GM12878 (cell line): ENCODE measurements around the gene BSPRY. TPM values are rescaled to one million over a fixed set of nuclear protein-coding genes. Genes with fewer than 3 reads are reported as not detected.

ENCODE experiments used
- ATF3 ChIP-seq: IDR thresholded peaks from 2 replicates; pipeline ENCODE4 v1.6.1; 2011; ENCODE audit warnings: low read depth, mild to moderate bottlenecking, low read length, moderate library complexity, borderline replicate concordance; ENCODE audit errors: extremely low read depth
- BCLAF1 ChIP-seq: fragments of 450-650 bp; IDR thresholded peaks from 2 replicates; pipeline ENCODE4 v1.6.1; 2017; ENCODE audit warnings: antibody characterized with exemption, mild to moderate bottlenecking, moderate library complexity
- EED ChIP-seq: sonication (generic); IDR thresholded peaks from 2 replicates; pipeline ENCODE4 v1.6.1; 2016; ENCODE audit warnings: antibody characterized with exemption, low read depth
- EGR1 ChIP-seq, 2 experiments: IDR thresholded peaks; 1 replicate in 1 of 2; 2 replicates in 1 of 2; pipeline ENCODE4 v1.6.1; 2011 to 2012; ENCODE audit warnings: low read depth in 2 of 2, low read length in 2 of 2, borderline replicate concordance in 1 of 2, mild to moderate bottlenecking in 1 of 2, moderate library complexity in 1 of 2
- ELK1 ChIP-seq: IDR thresholded peaks from 2 replicates; pipeline ENCODE4 v1.6.1; 2012; ENCODE audit warnings: low read depth, low read length, improper control_type of control experiment
- FOXM1 ChIP-seq: IDR thresholded peaks from 2 replicates; pipeline ENCODE4 v1.6.1; 2012; ENCODE audit warnings: low read depth, mild to moderate bottlenecking, inconsistent platforms, low read length, moderate library complexity
- GATAD2B ChIP-seq: fragments of 450-650 bp; conservative IDR thresholded peaks from 2 replicates; pipeline ENCODE4 v1.6.1; 2017; ENCODE audit warnings: low read depth, mild to moderate bottlenecking, moderate library complexity
- KLF5 ChIP-seq: fragments of 450-650 bp; IDR thresholded peaks from 2 replicates; pipeline ENCODE4 v1.6.1; 2014; ENCODE audit warnings: mild to moderate bottlenecking; ENCODE audit not compliant: partially characterized antibody
- LARP7 ChIP-seq: fragments of 450-650 bp; IDR thresholded peaks from 2 replicates; pipeline ENCODE4 v1.6.1; 2017; ENCODE audit warnings: mild to moderate bottlenecking
- MXI1 ChIP-seq: fragments of 150-350 bp; IDR thresholded peaks from 2 replicates; pipeline ENCODE4 v1.6.1; 2011; ENCODE audit warnings: low read depth, mild to moderate bottlenecking, inconsistent platforms, low read length, improper control_type of control experiment
- MYC ChIP-seq: IDR thresholded peaks from 2 replicates; pipeline ENCODE4 v1.6.1; 2011; ENCODE audit warnings: mild to moderate bottlenecking, low read length, moderate library complexity, inconsistent platforms; ENCODE audit not compliant: insufficient read depth, insufficient replicate concordance, insufficient read length, severe bottlenecking
- NBN ChIP-seq: fragments of 450-650 bp; IDR thresholded peaks from 2 replicates; pipeline ENCODE4 v1.6.1; 2016
- NKRF ChIP-seq: fragments of 450-650 bp; conservative IDR thresholded peaks from 2 replicates; pipeline ENCODE4 v1.6.1; 2017; ENCODE audit warnings: mild to moderate bottlenecking, moderate library complexity
- NRF1 ChIP-seq: conservative IDR thresholded peaks from 2 replicates; pipeline ENCODE4 v1.6.1; 2011; ENCODE audit warnings: mild to moderate bottlenecking, low read depth, low read length, improper control_type of control experiment
- POLR2A ChIP-seq: IDR thresholded peaks from 2 replicates; pipeline ENCODE4 v1.6.1; 2011; ENCODE audit warnings: low read depth, mild to moderate bottlenecking, low read length
- RFX5 ChIP-seq: IDR thresholded peaks from 2 replicates; pipeline ENCODE4 v1.6.1; 2011; ENCODE audit warnings: low read depth, low read length, improper control_type of control experiment
- YY1 ChIP-seq: IDR thresholded peaks from 2 replicates; pipeline ENCODE4 v1.6.1; 2011; ENCODE audit warnings: low read depth, mild to moderate bottlenecking, low read length
- ZBED1 ChIP-seq: IDR thresholded peaks from 2 replicates; pipeline ENCODE4 v1.6.1; 2016; ENCODE audit warnings: borderline replicate concordance
- ZBTB33 ChIP-seq: fragments of 450-650 bp; IDR thresholded peaks from 2 replicates; pipeline ENCODE4 v1.6.1; 2017; ENCODE audit warnings: mild to moderate bottlenecking
- ZNF24 ChIP-seq: fragments of 450-650 bp; IDR thresholded peaks from 2 replicates; pipeline ENCODE4 v1.6.1; 2017; ENCODE audit warnings: antibody characterized with exemption, mild to moderate bottlenecking
- ZNF384 ChIP-seq: IDR thresholded peaks from 2 replicates; pipeline ENCODE4 v1.6.1; 2012; ENCODE audit warnings: low read depth, mild to moderate bottlenecking, low read length, improper control_type of control experiment, borderline replicate concordance
- ZSCAN29 ChIP-seq: fragments of 450-650 bp; IDR thresholded peaks from 2 replicates; pipeline ENCODE4 v1.6.1; 2017; ENCODE audit warnings: mild to moderate bottlenecking, moderate library complexity
- polyA plus RNA-seq, 11 experiments: library from polyadenylated mRNA; depleted of rRNA in 4 of 11; unstranded in 6 of 11; stranded (reverse) in 5 of 11; fragments of >200 nt; fragmentation: Nextera tagmentation in 4 of 11; fragmentation: Illumina TruSeq in 1 of 11; extraction: Ambion mirVana in 4 of 11; extraction: Trizol in 1 of 11; gene quantifications; 1 replicate in 1 of 11; 2 replicates in 10 of 11; pipeline versions ENCODE4 v1.2.1 to v1.2.3, GENCODE V29; 2011 to 2016; ENCODE audit warnings: inconsistent platforms in 2 of 11, missing spikeins in 2 of 11, low read depth in 1 of 11
- total RNA-seq, 4 experiments: library from RNA; depleted of rRNA in 3 of 4; stranded (reverse); fragments of >200 nt in 3 of 4; fragmentation: Illumina TruSeq in 1 of 4; extraction: Trizol in 1 of 4; gene quantifications; 2 replicates each; pipeline versions ENCODE4 v1.2.1 to v1.2.3, GENCODE V29; 2013 to 2021

The BSPRY gene
- total and polyA plus RNA-seq, 10 of the 15 experiments (the other 5 are each of a cell fraction or from before 2014, with no cell fraction given), result 0.45 to 6.3 (median 4.1) TPM

- TF ChIP-seq YY1 (peak; percentile 39; the same call in 1 of the 2 replicates), ELK1 (peak; percentile 46; the same call in 1 of the 2 replicates), BCLAF1 (no peak), ZSCAN29 (no peak), KLF5 (peak; percentile 41), RFX5 (no peak), EED (peak; percentile 53; the same call in 1 of the 2 replicates), ATF3 (no peak), NKRF (peak; percentile 87), GATAD2B (peak; percentile 85), ZBED1 (no peak), MYC (no peak), LARP7 (peak; percentile 54; the same call in 1 of the 2 replicates), FOXM1 (no peak), MXI1 (0 out of 2 replicates have a peak, but pooled peaks have one; percentile 18), EGR1 (IDR thresholded peaks at IDR 0.05; ENCODE audit: borderline replicate concordance in 1 of 2, low read depth in 2 of 2, low read length in 2 of 2) (peak in 1 of 2 experiments; percentile 69; a peak in 2 of 3 replicates), ZNF24 (no peak), POLR2A (peak; percentile 80), ZNF384 (no peak), NRF1 (peak; percentile 34; the same call in 1 of the 2 replicates), NBN (0 out of 2 replicates have a peak, but pooled peaks have one; percentile 63), ZBTB33 (no peak)
Measured at GRCh38 chr9:113401027-113401792, 51.9 kb downstream of the BSPRY start, which contains the start of gene ALAD (continued).
